Left ventricle myocardium inferior (tissue), 1 donor: ENCODE results near the gene ASCC1. TPM values are rescaled to one million over a fixed set of nuclear protein-coding genes. Genes with fewer than 3 reads are reported as not detected.

ENCODE experiments used
- DNase-seq: peaks from one replicate; pipeline ENCODE4 v3.0.0-alpha.2; 2020
- H3K27ac ChIP-seq: fragments of 200-600 bp; replicated peaks from 2 replicates; pipeline ENCODE4 v1.8.0; 2021
- H3K27me3 ChIP-seq: fragments of 200-600 bp; 2 replicates; pipeline ENCODE4 v1.8.0; 2021; ENCODE audit warnings: low read depth
- H3K36me3 ChIP-seq: fragments of 200-600 bp; 2 replicates; pipeline ENCODE4 v1.8.0; 2021
- H3K4me1 ChIP-seq: fragments of 200-600 bp; 2 replicates; pipeline ENCODE4 v1.8.0; 2021
- H3K4me3 ChIP-seq: fragments of 200-600 bp; 2 replicates; pipeline ENCODE4 v1.8.0; 2021; ENCODE audit warnings: mild to moderate bottlenecking, moderate library complexity
- H3K9me3 ChIP-seq: fragments of 200-600 bp; replicated peaks from 2 replicates; pipeline ENCODE4 v1.8.0; 2021
- CTCF ChIP-seq: fragments of 200-600 bp; IDR thresholded peaks from 2 replicates; pipeline ENCODE4 v1.8.0; 2021; ENCODE audit warnings: antibody characterized with exemption, mild to moderate bottlenecking, borderline replicate concordance
- intact Hi-C: fragments of 100-400 bp; cut with micrococcal nuclease; formaldehyde crosslinking; loops from one replicate; pipeline ENCODE4 v1.11.0; 2022
- total RNA-seq: library from RNA; stranded (reverse); fragmentation: NEBNext Ultra II Directional; extraction: Animal tissue kit (Norgen Biotek cat#: 25700); gene quantifications from one replicate; pipeline ENCODE4 v1.2.1, GENCODE V29; 2021
- donor health status: DM: no; HTN: yes; CAD: no; lungs with severe emphysema.

The ASCC1 gene
- total RNA-seq, 1 donor from 2014 or later = 37.0 TPM

GRCh38 chr10:72106154-72106849 is 109.8 kb downstream of the ASCC1 start:
- Histone ChIP-seq H3K27me3 (no peaks in the 10 kb centered on the region), H3K9me3 (no peaks in the 10 kb centered on the region), H3K4me1 (peaks cover 61% of the 10 kb centered on the region), H3K36me3 (peaks cover 16% of the 10 kb centered on the region), H3K27ac (peak overlapping the region; percentile 78), H3K4me3 (no peak overlapping the region)
- DNase-seq = no peak
- TF ChIP-seq CTCF = no peak
- intact Hi-C loops = no loop called here

GRCh38 chr10:72105710-72106109 is 110.4 kb downstream of the ASCC1 start:
- H3K4me1 ChIP-seq = peaks cover 57% of the 10 kb centered on the region
- no peak for TF ChIP-seq CTCF

GRCh38 chr10:72105098-72105475 is 111.0 kb downstream of the ASCC1 start:
- H3K4me3 ChIP-seq = no peak overlapping the region
- intact Hi-C loops = no loop called here

More at GRCh38 chr10:72105710-72106109, 110.4 kb downstream of the ASCC1 start:
- no peak for DNase-seq
- H3K4me3 ChIP-seq = no peak overlapping the region
- intact Hi-C loops = no loop called here
- peak overlapping the region; percentile 78 for H3K27ac ChIP-seq
- no peaks in the 10 kb centered on the region for H3K9me3 ChIP-seq
- no peaks in the 10 kb centered on the region for H3K27me3 ChIP-seq
- peaks cover 22% of the 10 kb centered on the region for H3K36me3 ChIP-seq

GRCh38 chr10:72104472-72105097 is 111.5 kb downstream of the ASCC1 start:
- H3K4me1 ChIP-seq = peaks cover 49% of the 10 kb centered on the region
- no peak for TF ChIP-seq CTCF
- intact Hi-C loops = no loop called here
- H3K27ac ChIP-seq = peak overlapping the region; percentile 78
- peaks cover 22% of the 10 kb centered on the region for H3K36me3 ChIP-seq
- H3K9me3 ChIP-seq = no peaks in the 10 kb centered on the region
- no peak overlapping the region for H3K4me3 ChIP-seq
- no peak for DNase-seq
- no peaks in the 10 kb centered on the region for H3K27me3 ChIP-seq

More at GRCh38 chr10:72105098-72105475, 111.0 kb downstream of the ASCC1 start:
- Histone ChIP-seq H3K27me3 (no peaks in the 10 kb centered on the region), H3K9me3 (no peaks in the 10 kb centered on the region), H3K4me1 (peaks cover 53% of the 10 kb centered on the region), H3K36me3 (peaks cover 22% of the 10 kb centered on the region), H3K27ac (peak overlapping the region; percentile 78)
- DNase-seq = no peak
- no peak for TF ChIP-seq CTCF

- TF ChIP-seq CTCF = no peak
- no peaks in the 10 kb centered on the region for H3K9me3 ChIP-seq
- H3K4me1 ChIP-seq = peaks cover 41% of the 10 kb centered on the region
- intact Hi-C loops = no loop called here
- H3K27me3 ChIP-seq = no peaks in the 10 kb centered on the region
- no peak for DNase-seq
- no peak overlapping the region for H3K4me3 ChIP-seq
- peaks cover 41% of the 10 kb centered on the region for H3K36me3 ChIP-seq
- no peak overlapping the region for H3K27ac ChIP-seq
Measured at GRCh38 chr10:72099600-72099921, 116.5 kb downstream of the ASCC1 start.
